Stimulated activated naive CD8-positive, alpha-beta T cell treated with anti-CD3 and anti-CD28 coated beads, Interleukin-15, Interleukin-2, amounts not matched to agents 100 ng/mL and 50 ng/mL, for 24 hours (primary cell): ENCODE measurements around the gene TTLL11.
"Not testable (repeated sequence)": the region's sequence is repeated elsewhere in the genome, so short reads cannot be mapped to it uniquely, and the experiment has no call there.

Experiments
- H3K27ac Mint-ChIP-seq: one replicate; pipeline ENCODE4 v1.8.0; 2021; ENCODE audit warnings: mild to moderate bottlenecking, mixed read lengths
- H3K27me3 Mint-ChIP-seq: one replicate; pipeline ENCODE4 v1.8.0; 2021; ENCODE audit warnings: mixed read lengths
- H3K36me3 Mint-ChIP-seq: one replicate; pipeline ENCODE4 v1.8.0; 2021; ENCODE audit warnings: low read depth, mixed read lengths
- H3K4me1 Mint-ChIP-seq: one replicate; pipeline ENCODE4 v1.8.0; 2021; ENCODE audit warnings: low read depth, mixed read lengths
- H3K4me3 Mint-ChIP-seq: one replicate; pipeline ENCODE4 v1.8.0; 2021; ENCODE audit warnings: mild to moderate bottlenecking, mixed read lengths
- H3K9me3 Mint-ChIP-seq: one replicate; pipeline ENCODE4 v1.8.0; 2021; ENCODE audit warnings: mixed read lengths

The TTLL11 gene

GRCh38 chr9:122007837-122008236 is 85.3 kb downstream of the TTLL11 start:
- Mint-ChIP-seq H3K27me3 (no peaks in the 10 kb centered on the region), H3K9me3 (no peaks in the 10 kb centered on the region), H3K27ac (no peak overlapping the region), H3K36me3 (no peaks in the 10 kb centered on the region), H3K4me3 (no peak overlapping the region), H3K4me1 (peaks cover 7% of the 10 kb centered on the region)

DNA sequence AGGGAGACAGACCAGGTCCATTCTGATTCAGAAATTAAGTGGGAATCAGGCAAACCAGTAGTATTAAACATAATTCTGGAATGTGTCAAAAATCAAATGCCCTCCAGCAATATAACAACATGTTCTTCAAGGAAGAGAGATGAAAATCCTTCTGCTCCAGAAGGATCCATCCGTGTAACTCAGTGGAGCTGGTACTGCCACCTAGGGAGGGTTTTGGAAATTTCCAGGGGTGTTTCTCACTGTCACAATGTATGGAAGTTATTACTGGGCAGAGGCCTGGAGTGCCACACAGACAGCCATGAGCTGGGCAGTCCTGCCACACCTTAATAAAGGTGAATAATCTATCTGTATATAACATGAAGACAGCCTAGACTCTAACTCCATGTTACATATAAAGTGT is 87.5 kb downstream of the TTLL11 start:
- Mint-ChIP-seq H3K27me3 (no peaks in the 10 kb centered on the region), H3K4me1 (no peaks in the 10 kb centered on the region), H3K36me3 (no peaks in the 10 kb centered on the region), H3K27ac (no peak overlapping the region), H3K4me3 (no peak overlapping the region), H3K9me3 (no peaks in the 10 kb centered on the region)

DNA sequence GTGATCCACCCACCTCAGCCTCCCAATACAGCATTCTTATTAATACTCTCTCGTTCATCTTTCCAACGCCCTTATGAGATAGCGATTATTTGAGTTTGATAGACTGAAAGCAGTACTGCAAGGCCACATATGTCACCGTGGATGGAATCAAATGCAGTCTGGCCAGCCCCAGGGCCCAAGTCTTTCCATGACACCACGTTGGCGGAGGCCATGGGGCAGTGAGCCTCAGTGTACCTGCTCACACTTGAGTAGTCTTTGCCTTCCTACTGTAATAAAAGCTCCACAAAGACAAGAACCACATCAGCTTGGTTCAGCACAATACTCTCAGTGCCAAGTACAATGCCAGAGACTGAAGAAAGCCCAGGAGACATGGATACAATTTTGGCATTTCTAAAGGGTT is 88.5 kb downstream of the TTLL11 start:
- H3K27ac Mint-ChIP-seq, result no peak overlapping the region
- H3K27me3 Mint-ChIP-seq, result no peaks in the 10 kb centered on the region
- no peaks in the 10 kb centered on the region for H3K4me1 Mint-ChIP-seq
- no peaks in the 10 kb centered on the region for H3K36me3 Mint-ChIP-seq
- no peaks in the 10 kb centered on the region for H3K9me3 Mint-ChIP-seq
- no peak overlapping the region for H3K4me3 Mint-ChIP-seq

DNA sequence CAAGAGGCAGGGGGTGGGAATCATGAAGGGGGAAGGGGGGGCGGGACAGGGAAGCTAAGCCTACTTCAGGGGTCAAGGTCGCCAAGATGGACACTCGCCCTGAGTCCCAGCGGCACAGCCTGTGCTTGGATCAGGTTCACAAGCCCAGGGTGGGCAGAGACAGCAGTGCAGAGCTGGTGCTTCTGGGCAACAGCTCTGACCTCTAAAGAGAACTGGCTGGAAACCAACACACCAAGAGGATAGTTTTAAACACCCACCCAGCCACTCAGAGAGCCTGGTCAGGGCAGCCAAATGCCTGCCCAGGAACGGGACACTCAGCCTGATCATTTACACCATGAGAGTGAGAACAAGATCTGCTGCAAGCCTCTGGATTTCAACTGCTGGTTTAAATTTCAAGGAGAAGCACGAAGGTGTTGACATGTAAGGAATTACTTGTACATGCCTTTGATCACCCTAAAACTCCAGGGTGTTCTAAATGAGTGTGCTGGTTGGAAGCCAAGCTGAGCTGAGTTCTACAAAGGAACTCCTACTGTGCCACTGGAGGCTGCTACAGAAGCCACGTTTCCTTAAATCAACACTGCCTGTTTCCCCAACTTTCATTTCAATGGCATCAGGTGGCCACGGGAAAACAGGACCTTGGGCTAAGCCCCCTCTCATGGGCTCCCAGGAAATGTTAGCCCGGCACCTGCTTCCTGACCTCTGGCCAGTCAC is 91.5 kb downstream of the TTLL11 start:
- H3K27ac Mint-ChIP-seq, result no peak overlapping the region
- H3K4me1 Mint-ChIP-seq, result peaks cover 5% of the 10 kb centered on the region

GRCh38 chr9:122000526-122000925 is 92.6 kb downstream of the TTLL11 start:
- H3K27ac Mint-ChIP-seq, H3K4me1 Mint-ChIP-seq, H3K36me3 Mint-ChIP-seq, H3K27me3 Mint-ChIP-seq, H3K4me3 Mint-ChIP-seq, H3K9me3 Mint-ChIP-seq: not testable (repeated sequence)

More for the DNA sequence above, 91.5 kb downstream of the TTLL11 start:
- Mint-ChIP-seq H3K27me3 (no peaks in the 10 kb centered on the region), H3K4me3 (no peak overlapping the region), H3K36me3 (no peaks in the 10 kb centered on the region), H3K9me3 (no peaks in the 10 kb centered on the region)

DNA sequence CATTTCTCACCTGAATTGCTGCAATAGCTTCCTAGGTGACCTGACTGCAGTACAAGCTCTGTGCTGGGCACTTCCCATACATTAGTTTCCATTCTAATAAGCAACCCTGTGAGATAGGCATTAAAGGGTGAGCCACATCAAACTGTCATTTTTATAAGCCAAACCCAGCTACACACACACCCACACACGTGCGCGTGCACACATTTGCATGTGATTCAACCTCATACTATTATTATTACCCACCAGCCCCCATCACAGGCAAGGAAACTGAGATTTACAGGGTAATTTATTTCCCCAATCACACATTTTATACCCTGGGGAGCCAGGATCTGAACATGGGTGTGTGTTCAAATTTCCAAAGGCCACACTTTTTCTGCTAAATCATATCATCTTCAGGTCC is 93.6 kb downstream of the TTLL11 start:
- peaks cover 5% of the 10 kb centered on the region for H3K4me1 Mint-ChIP-seq
- H3K27me3 Mint-ChIP-seq, result no peaks in the 10 kb centered on the region
- no peak overlapping the region for H3K27ac Mint-ChIP-seq
- H3K4me3 Mint-ChIP-seq, result no peak overlapping the region
- no peaks in the 10 kb centered on the region for H3K36me3 Mint-ChIP-seq
- no peaks in the 10 kb centered on the region for H3K9me3 Mint-ChIP-seq

- Mint-ChIP-seq H3K36me3 (no peaks in the 10 kb centered on the region), H3K4me1 (peaks cover 5% of the 10 kb centered on the region), H3K27me3 (no peaks in the 10 kb centered on the region), H3K4me3 (no peak overlapping the region), H3K9me3 (no peaks in the 10 kb centered on the region), H3K27ac (no peak overlapping the region)
These were observed 94.5 kb downstream of the TTLL11 start for GRCh38 chr9:121998513-121999049.

DNA sequence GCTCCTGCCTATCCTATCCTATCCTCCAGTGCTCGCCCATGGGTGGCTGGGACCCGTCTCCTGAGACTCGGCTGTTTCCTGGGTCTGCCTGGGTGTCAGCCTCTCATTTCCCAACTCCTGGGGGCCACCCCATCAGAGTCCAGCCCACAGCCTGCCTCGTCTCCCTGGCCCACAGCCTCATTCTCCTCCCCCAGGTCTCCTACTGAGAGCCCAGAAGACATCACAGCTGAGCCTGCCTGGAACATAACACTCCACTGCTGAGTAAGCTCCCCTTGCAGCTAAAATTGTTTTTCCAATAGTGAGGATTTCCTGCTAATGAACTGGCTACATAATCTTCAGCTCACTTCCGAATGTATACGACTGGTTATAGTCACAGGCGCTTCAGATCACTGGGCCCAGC is 95.3 kb downstream of the TTLL11 start:
- Mint-ChIP-seq H3K4me3 (no peak overlapping the region), H3K4me1 (peaks cover 5% of the 10 kb centered on the region), H3K9me3 (no peaks in the 10 kb centered on the region)

GRCh38 chr9:121996783-121997182 is 96.3 kb downstream of the TTLL11 start:
- Mint-ChIP-seq H3K27ac (no peak overlapping the region), H3K36me3 (no peaks in the 10 kb centered on the region), H3K4me1 (peaks cover 5% of the 10 kb centered on the region), H3K9me3 (no peaks in the 10 kb centered on the region), H3K27me3 (no peaks in the 10 kb centered on the region), H3K4me3 (no peak overlapping the region)

More for the DNA sequence above, 95.3 kb downstream of the TTLL11 start:
- H3K36me3 Mint-ChIP-seq, result no peaks in the 10 kb centered on the region
- no peak overlapping the region for H3K27ac Mint-ChIP-seq
- H3K27me3 Mint-ChIP-seq, result no peaks in the 10 kb centered on the region

DNA sequence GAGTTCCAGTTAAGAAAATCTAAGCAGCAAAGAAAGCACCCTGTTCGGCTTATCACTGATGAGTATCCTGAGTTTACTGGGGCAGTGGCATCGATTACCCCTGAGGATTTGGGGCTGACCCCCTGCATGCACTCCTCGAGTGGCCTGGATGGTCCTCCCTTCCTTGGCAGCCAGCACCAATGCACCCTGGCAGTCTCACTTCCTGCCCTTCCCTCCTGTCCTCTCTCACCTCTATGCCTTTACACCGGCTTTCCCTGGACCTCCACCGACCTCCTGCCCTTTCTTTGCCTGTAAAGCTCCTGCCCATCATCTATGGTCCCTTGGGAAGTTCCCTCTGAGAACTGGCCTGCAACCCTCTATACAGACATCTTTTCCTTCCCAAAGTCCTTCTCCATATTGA is 97.1 kb downstream of the TTLL11 start:
- no peaks in the 10 kb centered on the region for H3K9me3 Mint-ChIP-seq
- H3K4me1 Mint-ChIP-seq, result peaks cover 5% of the 10 kb centered on the region
- H3K27ac Mint-ChIP-seq, result no peak overlapping the region
- no peaks in the 10 kb centered on the region for H3K27me3 Mint-ChIP-seq
- no peak overlapping the region for H3K4me3 Mint-ChIP-seq
- no peaks in the 10 kb centered on the region for H3K36me3 Mint-ChIP-seq

DNA sequence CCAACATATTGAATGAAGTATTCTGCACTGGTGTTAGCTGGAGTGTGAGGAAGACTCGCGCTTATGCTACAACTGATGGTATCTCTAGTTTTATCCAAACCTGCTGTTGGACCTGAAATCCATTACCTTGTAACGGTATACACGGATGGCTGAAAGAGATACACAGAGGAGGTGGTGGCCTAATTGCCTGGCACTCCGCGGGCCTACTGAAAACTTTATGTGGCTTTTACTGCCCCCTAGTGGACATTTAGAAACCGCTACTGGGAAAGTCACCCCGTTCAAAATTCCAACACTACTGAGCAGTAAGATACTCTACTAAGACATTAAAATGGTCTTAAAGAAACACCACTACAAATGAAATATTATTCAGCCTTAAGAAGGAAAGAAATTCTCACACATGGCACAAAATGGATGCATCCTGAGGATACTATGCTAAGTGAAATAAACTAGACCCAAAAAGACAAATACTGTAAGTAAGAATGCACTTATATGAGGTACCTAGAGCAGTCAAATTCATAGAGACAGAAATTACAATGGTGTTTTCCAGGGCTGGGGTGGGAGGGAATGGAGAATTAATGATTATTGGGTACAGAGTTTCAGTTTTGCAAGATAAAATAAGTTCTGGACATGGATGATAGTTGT is 100.4 kb downstream of the TTLL11 start:
- H3K9me3 Mint-ChIP-seq, result no peaks in the 10 kb centered on the region
- no peaks in the 10 kb centered on the region for H3K36me3 Mint-ChIP-seq
- no peaks in the 10 kb centered on the region for H3K4me1 Mint-ChIP-seq
- H3K27me3 Mint-ChIP-seq, result no peaks in the 10 kb centered on the region
- H3K4me3 Mint-ChIP-seq, result no peak overlapping the region
- H3K27ac Mint-ChIP-seq, result no peak overlapping the region

DNA sequence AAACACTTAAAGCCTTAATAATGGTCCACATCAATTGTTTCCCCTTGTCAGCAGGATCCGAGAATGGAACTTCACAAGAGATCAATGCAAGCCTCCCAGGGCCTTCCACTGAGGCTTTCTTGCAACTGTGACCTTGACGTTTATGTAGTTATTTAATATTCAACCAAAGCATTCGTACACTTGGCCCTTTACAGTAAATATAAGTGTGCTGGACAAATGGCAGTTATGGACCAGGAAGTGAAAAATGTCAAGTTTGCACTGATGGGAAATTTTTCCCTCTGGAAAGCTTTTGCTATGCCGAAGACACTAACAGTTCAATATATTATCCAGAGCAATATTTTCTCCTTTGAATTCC is 101.8 kb downstream of the TTLL11 start:
- no peaks in the 10 kb centered on the region for H3K9me3 Mint-ChIP-seq
- no peaks in the 10 kb centered on the region for H3K27me3 Mint-ChIP-seq

GRCh38 chr9:121990600-121991306 is 102.4 kb downstream of the TTLL11 start:
- no peaks in the 10 kb centered on the region for H3K36me3 Mint-ChIP-seq
- no peaks in the 10 kb centered on the region for H3K9me3 Mint-ChIP-seq

More for the DNA sequence above, 101.8 kb downstream of the TTLL11 start:
- no peaks in the 10 kb centered on the region for H3K4me1 Mint-ChIP-seq
- no peak overlapping the region for H3K4me3 Mint-ChIP-seq
- no peak overlapping the region for H3K27ac Mint-ChIP-seq
- no peaks in the 10 kb centered on the region for H3K36me3 Mint-ChIP-seq

DNA sequence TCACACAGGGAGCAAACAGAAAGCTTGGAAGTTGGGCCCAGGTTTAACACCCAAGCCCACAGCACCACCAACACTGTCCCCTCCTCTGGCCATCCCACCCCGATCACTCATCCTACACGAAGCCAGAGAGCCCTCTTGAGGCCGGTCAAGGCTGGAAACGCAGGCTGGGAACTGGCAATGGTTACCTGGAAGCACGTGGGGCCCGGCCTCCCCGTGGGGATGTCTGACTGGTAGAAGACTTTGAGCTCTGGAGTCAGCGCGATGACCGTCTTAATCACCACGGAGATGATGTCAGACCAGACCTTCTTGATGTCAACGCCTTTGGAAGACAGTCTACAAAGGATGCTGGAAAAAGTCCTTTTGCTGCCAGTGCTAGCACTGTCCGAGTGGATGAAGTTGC is 104.1 kb downstream of the TTLL11 start:
- no peak overlapping the region for H3K27ac Mint-ChIP-seq
- no peaks in the 10 kb centered on the region for H3K9me3 Mint-ChIP-seq
- no peaks in the 10 kb centered on the region for H3K27me3 Mint-ChIP-seq
- no peaks in the 10 kb centered on the region for H3K36me3 Mint-ChIP-seq
- no peaks in the 10 kb centered on the region for H3K4me1 Mint-ChIP-seq
- no peak overlapping the region for H3K4me3 Mint-ChIP-seq

More at GRCh38 chr9:121990600-121991306, 102.4 kb downstream of the TTLL11 start:
- Mint-ChIP-seq H3K27me3 (no peaks in the 10 kb centered on the region), H3K27ac (no peak overlapping the region), H3K4me1 (no peaks in the 10 kb centered on the region), H3K4me3 (no peak overlapping the region)

DNA sequence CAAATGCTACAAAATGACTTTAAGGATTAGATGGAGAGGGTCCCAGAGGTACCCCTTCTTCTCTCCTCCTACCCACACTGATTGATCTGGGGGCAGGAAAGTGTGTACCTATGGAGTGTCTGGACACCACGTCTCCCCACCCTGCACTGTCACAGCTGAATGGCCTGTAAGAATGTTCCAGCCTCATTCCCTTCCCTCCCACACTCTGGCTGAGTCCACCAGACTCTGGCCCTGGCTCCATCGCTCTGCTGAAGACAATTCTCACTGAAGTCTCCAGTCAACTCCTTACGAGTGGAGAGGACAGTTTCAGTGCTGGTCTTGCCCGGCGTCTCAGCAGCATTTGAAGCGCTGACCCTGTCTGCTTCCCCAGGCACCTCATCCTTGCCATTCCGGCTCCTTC is 105.8 kb downstream of the TTLL11 start:
- H3K9me3 Mint-ChIP-seq, result no peaks in the 10 kb centered on the region
- no peaks in the 10 kb centered on the region for H3K36me3 Mint-ChIP-seq
- H3K27ac Mint-ChIP-seq, result no peak overlapping the region
- H3K4me3 Mint-ChIP-seq, result no peak overlapping the region
- H3K4me1 Mint-ChIP-seq, result no peaks in the 10 kb centered on the region
- no peaks in the 10 kb centered on the region for H3K27me3 Mint-ChIP-seq
